ENCODE measurements around the gene EEFSEC. TPM values are rescaled to one million over a fixed set of nuclear protein-coding genes. Genes with fewer than 3 reads are reported as not detected.

Gene EEFSEC
- total RNA-seq, 1 experiment from 2014 or later = 14.0 TPM

DNA sequence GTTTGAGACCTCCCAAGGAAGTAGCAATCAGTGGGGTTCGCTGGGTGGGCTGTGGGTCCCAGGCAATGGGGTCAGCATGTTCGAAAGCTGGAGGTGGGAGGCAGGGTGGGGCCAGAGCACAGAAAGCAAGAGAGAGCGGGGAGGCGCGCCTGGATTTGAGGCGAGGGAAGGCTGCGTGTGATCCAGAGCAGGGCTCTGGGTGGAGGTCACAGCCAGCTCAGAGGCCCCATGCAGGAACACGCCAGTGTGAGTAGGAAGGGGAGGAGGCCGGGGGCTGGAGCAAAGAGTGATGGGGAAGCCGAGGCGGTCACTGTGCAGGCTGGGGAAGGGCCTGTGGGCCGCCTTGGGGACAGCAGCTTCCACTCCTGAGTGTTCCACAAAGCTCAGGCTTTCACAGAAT lies 304.7 kb downstream of the EEFSEC start:
- Mint-ChIP-seq H3K4me1 (ENCODE audit: low read depth, unreplicated experiment) (no peaks in the 10 kb centered on the region), H3K4me3 (ENCODE audit: unreplicated experiment) (no peak overlapping the region), H3K9me3 (ENCODE audit: unreplicated experiment) (no peaks in the 10 kb centered on the region), H3K27me3 (ENCODE audit: insufficient read depth, unreplicated experiment) (peaks cover 11% of the 10 kb centered on the region), H3K27ac (ENCODE audit: unreplicated experiment) (no peak overlapping the region), H3K36me3 (ENCODE audit: insufficient read depth, unreplicated experiment) (no peaks in the 10 kb centered on the region)
- TF ChIP-seq, protein P1, sequence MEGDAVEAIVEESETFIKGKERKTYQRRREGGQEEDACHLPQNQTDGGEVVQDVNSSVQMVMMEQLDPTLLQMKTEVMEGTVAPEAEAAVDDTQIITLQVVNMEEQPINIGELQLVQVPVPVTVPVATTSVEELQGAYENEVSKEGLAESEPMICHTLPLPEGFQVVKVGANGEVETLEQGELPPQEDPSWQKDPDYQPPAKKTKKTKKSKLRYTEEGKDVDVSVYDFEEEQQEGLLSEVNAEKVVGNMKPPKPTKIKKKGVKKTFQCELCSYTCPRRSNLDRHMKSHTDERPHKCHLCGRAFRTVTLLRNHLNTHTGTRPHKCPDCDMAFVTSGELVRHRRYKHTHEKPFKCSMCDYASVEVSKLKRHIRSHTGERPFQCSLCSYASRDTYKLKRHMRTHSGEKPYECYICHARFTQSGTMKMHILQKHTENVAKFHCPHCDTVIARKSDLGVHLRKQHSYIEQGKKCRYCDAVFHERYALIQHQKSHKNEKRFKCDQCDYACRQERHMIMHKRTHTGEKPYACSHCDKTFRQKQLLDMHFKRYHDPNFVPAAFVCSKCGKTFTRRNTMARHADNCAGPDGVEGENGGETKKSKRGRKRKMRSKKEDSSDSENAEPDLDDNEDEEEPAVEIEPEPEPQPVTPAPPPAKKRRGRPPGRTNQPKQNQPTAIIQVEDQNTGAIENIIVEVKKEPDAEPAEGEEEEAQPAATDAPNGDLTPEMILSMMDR (IDR thresholded peaks at IDR 0.05; ENCODE audit: insufficient read depth in 1 of 2, low read depth in 1 of 2, low read length in 1 of 2, severe bottlenecking in 1 of 2, unreplicated experiment in 1 of 2) = no peak
- H3K9me3 ChIP-seq = no peaks in the 10 kb centered on the region
- H3K36me3 ChIP-seq (ENCODE audit: control insufficient read depth, insufficient read depth, low read length) = no peaks in the 10 kb centered on the region
- POLR2A ChIA-PET = no interaction called here
- CTCF ChIA-PET = no interaction called here
- BruUV-seq (replicated peaks) = no TSS peak
- no peak overlapping the region for H3K4me3 ChIP-seq (ENCODE audit: low read depth, low read length)
- no peaks in the 10 kb centered on the region for H3K4me1 ChIP-seq
- no peaks in the 10 kb centered on the region for H3K27me3 ChIP-seq (replicated peaks; ENCODE audit: control insufficient read depth, insufficient read depth, low read length)
- no peak for DNase-seq
- intact Hi-C loops (cut with micrococcal nuclease; ENCODE audit: unreplicated experiment) = no loop called here

Other genes starting within 250 kb of the EEFSEC start
- not detected in 2 replicates for gene KBTBD12, start 238.2 kb upstream of the EEFSEC start, total RNA-seq (2022)
- gene SEC61A1, start 101.0 kb upstream of the EEFSEC start, total RNA-seq (2022) = 176 and 178 TPM in 2 replicates
- gene RUVBL1, start 29.7 kb upstream of the EEFSEC start, total RNA-seq (2022) = 53.3 and 56.4 TPM in 2 replicates